ENCODE data around the gene HOMER2.
"Not testable (repeated sequence)": the region's sequence is repeated elsewhere in the genome, so short reads cannot be mapped to it uniquely, and the experiment has no call there.

HOMER2 gene

GRCh38 chr15:82963471-82964341, 11.2 kb upstream of the HOMER2 start:
- DNase-seq: no peak

DNA sequence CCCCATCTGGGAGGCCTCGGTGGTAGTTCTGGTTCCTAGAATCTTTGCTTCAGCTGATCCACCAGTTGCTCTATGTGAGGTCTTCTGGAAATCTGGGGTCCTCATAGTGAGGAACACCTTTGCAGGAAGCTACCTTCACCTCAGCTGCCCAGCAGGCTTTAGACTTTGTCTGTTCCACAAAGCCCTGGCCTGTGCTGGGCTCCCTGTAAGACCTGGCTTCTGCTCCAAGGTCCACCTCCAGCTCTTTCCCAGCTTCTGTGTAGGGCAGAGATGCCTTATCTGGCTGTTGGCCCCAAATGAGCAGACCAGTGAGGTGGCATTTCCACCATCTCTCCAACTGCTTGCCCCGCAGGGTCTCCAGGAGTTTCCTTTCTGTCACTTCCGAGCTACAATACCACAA, 8.2 kb upstream of the HOMER2 start:
- no peak for DNase-seq

DNA sequence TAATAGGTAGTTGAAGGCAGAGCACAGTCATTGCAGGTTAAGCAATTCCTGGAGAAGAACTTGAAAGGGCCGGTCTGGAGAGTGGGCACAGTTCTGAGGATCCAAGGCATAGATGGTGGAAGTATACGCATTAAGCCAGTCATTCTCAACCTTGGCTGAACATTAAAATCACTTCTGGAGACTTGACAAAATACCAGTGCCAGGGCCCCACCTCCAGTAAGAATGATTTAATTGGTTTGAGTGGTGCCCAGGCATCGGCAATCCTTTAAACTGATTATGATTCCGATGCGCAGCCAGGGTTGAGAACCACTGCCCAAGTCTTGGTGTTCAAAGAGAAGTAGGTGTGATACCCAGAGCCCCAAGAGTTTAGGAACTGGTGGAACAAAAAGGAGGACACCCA, 6.9 kb upstream of the HOMER2 start:
- DNase-seq: no peak

DNA sequence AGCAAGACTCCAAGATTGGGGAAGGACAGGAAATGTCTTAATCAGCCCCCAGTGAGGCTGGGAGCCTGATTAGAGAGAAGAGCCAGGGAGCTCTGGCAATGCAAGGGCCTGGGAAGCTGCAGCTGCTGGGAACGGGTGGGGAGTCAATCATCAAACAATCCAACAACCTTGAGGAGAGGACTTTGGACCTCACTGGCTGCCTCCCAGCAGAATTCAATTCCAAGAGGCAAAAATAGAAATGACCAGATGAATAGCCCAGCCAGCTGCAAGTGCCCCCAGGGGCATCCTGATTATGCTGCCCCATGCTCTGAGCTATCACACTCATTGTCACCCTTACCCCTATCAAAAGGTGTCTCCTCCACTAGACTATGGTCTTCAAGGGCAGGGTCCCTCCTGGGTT, 6.1 kb upstream of the HOMER2 start:
- DNase-seq: no peak

DNA sequence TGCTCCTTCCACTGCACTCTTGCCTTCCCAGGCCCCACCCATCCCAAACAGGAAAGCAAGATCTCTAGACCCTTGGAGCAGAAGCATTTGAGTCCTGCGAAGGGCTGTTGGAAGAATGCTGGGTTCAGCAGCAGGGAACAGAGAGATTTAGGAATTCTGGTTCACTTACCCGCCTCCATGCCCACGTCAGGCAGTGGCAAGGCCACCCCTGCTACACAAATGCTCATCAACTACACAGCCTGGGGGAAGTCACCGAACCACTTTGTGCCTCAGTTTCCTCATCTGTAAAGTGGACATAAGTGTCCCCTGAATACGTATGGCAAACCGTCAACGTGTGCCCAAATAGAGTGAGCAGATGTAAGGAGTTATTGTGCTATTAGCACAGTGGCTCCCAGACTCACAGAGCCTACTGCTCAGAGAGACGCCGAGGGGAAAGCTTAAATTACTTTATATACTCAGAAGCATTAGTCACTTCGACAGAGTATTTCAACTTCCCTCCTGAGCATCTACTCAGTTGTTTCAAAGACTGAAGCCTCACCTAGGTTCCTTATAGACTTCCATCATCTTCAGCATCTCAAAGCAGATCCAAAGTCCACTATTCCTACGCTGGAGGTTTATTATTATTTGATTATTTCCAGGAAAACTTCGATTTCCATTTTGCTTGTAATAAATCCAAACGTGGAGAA, 905 bp downstream of the HOMER2 start:
- no peak for DNase-seq

DNA sequence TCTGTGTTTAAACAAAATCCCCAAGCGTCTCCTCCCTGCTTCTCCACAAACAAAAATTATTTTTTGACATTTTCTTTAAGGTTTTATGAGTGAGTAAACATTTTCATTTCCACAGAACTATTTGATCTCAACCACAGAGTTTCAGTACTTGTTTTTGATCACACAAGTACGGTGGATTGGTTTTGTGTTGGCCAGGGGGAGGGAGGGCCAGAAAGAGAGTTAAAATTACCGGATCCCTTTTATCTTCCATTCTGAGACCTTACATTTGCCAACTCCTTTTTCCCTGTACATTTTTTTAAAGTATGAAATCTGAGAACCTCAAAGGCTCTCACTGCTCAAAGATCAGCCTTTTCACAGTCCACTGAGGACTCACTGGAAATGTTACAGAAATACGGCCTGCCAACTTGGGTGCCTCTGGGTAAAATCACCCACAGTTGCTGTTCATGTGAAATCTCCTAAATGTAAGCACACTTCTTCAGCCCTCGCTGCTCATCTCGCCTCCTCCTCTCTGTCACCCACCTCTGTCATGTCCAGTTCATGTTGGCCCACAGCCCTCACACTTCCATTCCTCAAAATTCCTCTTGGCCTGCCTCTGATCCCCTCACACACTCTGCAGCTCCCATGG, 1.7 kb downstream of the HOMER2 start:
- DNase-seq: no peak

DNA sequence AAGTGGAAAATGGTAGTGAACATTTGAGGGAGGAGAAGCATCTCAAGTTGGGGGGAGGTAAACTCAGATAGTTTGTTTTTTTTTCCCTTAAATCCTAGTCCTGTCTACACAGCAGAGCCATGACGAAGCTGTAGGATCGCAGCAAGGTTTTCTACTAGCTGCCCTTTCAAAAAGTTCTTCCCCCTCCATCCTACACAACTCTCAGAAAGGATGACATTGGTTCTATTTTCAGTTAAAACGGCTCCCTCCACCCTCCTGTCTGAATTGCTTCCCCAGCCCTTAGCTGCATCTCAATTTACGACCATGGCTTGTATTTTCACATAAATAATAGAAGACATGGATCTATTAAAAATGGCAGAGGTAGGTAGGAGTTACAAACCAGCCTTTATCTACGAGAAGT, 2.2 kb downstream of the HOMER2 start:
- DNase-seq: no peak

GRCh38 chr15:82946155-82946701, 6.3 kb downstream of the HOMER2 start:
- DNase-seq: no peak

DNA sequence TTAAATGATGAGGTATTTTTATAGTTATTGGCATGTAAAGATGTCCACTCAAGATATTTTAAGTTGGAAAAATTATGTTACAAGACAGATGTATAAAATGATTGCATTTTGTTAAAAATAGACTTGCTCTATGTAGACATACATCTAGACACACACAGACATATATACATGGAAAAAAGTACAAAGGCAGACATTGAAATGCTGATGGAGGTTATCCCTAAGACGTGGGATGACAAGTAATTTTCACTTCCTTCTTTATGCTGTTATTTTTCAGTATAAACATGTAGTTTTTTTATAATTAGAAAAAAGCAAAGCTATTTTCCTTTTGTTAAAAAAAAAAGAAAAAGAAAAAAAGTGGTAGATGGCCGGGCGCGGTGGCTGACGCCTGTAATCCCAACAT, 7.2 kb downstream of the HOMER2 start:
- DNase-seq: no peak

DNA sequence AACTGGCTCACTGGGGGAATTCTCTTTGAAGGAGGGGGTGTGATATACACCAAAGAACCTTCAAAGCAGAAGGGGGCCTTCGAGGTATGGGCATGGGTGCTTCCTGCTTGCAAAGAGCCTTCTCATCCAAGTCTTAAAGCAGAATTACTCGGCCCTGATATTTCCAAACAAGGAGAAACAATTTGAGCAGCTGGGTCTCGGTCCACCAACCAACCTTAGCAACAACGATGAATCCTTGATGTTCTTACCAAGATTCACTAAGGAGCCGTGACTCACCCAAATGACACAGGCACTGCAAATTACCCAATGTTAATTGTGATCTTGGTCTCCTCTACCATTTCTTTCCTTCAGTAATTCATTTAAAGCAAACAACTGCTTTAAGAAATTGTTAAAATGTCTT, 7.7 kb downstream of the HOMER2 start:
- DNase-seq: no peak

DNA sequence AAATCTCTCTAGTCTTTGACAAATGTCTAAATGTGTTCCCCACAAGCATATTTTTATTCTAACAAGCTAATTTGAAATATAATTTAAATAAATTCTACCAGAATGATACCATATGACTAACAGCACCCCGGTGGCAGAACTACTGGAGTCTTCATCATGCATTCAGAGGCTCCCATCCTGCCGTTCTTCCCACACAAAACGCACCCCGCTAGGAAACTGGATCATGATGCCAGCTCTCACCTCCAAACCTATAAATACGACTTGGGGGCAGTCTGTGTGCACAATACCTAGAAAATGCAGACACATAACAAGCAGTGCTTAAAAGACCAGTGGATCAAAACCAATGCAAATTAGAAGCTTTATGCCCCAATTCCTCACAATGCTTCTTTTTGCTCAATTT, 8.5 kb downstream of the HOMER2 start:
- no peak for DNase-seq

- no peak for DNase-seq
Measured at GRCh38 chr15:82943176-82943575, 9.3 kb downstream of the HOMER2 start.

DNA sequence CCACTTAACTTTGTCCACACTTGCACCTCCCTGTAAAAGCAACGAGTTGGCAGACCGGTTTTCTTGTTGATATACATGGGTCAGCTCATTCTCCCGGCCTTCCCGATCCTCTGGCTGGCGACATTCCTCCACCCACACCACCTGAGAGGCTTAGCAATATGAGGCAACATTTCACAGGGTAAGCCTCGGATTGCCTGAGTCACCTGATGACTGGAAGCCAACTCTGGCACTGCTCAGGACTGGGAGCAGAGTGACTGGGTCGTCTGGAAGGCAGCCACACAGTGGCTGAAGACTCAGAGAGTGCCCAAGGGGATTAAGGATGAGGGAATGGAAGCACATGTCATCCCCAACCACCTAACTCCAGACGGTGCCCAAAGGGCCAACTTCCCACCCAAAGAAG, 9.8 kb downstream of the HOMER2 start:
- no peak for DNase-seq

DNA sequence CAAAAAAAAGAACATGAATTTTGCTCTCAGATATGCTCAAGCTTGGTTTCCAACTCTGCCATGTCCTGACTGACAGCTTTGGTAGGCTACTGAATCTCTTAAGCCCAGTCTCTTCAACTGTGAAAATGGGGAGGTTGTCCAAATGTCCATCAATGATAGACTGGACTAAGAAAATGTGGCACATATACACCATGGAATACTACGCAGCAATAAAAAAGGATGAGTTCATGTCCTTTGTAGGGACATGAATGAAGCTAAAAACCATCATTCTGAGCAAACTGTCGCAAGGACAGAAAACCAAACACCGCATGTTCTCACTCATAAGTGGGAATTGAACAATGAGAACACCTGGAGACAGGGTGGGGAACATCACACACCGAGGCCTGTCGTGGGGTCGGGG, 12.8 kb downstream of the HOMER2 start:
- not testable (repeated sequence) for DNase-seq

DNA sequence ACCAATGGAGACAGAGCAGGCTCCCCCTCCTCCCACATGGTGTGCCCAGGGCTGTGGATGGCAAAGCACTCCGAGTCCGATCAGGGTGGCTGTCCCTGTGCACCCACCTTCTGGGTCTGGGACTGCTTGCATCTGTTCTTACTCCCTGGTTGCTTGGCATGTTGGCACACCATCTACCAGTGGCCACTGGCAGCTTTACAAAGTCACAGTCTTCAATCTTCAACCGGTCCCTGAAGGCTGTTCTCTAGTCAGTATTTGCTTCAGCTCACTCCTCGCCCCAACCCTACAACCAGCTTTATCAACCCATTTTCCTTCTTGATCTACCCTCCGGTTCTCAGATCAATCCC, 14.8 kb downstream of the HOMER2 start:
- DNase-seq: no peak

- DNase-seq: no peak
Measured at GRCh38 chr15:82936966-82937711, 15.4 kb downstream of the HOMER2 start.

DNA sequence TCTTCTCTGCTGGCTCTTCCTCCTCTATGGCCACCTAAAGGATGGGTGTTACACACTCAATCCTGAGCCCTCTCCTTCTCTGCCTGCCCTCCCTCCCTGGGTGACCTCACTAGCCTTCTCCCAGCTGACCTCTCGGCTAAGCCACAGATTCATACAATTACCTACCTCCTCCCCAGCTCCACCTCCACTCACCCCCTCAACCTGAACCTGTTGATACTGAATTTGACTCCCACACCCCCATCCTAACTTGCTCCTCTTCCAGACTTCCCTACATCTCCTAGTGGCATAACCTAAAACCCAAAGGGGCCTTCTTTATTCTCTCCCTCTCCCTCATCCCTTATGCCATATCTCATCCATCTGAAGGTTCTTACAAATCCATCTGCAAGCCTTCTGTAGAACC, 17.1 kb downstream of the HOMER2 start:
- no peak for DNase-seq

GRCh38 chr15:82934100-82934880, 18.2 kb downstream of the HOMER2 start:
- DNase-seq: no peak

GRCh38 chr15:82933576-82933975, 18.9 kb downstream of the HOMER2 start:
- no peak for DNase-seq

GRCh38 chr15:82931221-82931620, 21.3 kb downstream of the HOMER2 start:
- no peak for DNase-seq

DNA sequence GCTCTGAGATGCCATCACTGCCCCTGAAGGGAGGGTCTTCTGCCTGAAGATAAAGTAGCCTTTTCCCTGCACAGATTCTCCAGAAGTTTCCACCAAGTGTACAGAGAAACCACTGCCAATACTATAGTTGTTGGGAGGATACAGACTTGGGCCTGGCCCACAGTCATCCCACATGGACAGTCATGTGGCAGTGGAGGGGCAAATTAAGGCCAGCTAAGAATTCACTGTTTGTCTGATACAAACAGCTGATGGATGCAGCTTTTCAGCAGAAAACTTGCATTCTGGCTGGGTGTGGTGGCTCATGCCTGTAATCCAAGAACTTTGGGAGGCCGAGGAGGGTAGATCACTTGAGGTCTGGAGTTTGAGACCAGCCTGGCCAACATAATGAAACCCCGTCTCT, 22.1 kb downstream of the HOMER2 start:
- no peak for DNase-seq

- no peak for DNase-seq
Measured at GRCh38 chr15:82928711-82929110, 23.8 kb downstream of the HOMER2 start.

Measured in KG1 (cell line).